SU-DHL-6 (cell line): Measurements from ENCODE around the gene HSPD1.

Experiments used
- CTCF ChIP-seq: fragments of 200-600 bp; sonication (generic); IDR thresholded peaks from one replicate; pipeline ENCODE4 v1.5.1; 2017; ENCODE audit warnings: antibody characterized with exemption, mild to moderate bottlenecking, low read length, moderate library complexity; ENCODE audit not compliant: insufficient read depth, poor library complexity, severe bottlenecking
- EZH2phosphoT487 ChIP-seq: fragments of 200-600 bp; sonication (generic), shearing (Covaris generic); conservative IDR thresholded peaks from 2 replicates; pipeline ENCODE4 v1.6.1; 2018; ENCODE audit warnings: mild to moderate bottlenecking, antibody characterized with exemption, low read length, moderate library complexity, mixed read lengths

- TF ChIP-seq CTCF (no peak), EZH2phosphoT487 (no peak)
Measured at GRCh38 chr2:197504000-197504399, 4.4 kb upstream of the HSPD1 start.
